Measurements from ENCODE around the gene ACOT8.

ACOT8 gene

GRCh38 chr20:45853484-45853883 is 3.7 kb downstream of the ACOT8 start:
- no peak for DNase-seq (ENCODE audit: low read depth in 1 of 2, low spot score in 1 of 2)
- no peaks in the 10 kb centered on the region for H3K27me3 ChIP-seq (ENCODE audit: insufficient read depth, poor library complexity, severe bottlenecking)
- TF ChIP-seq, protein P1, sequence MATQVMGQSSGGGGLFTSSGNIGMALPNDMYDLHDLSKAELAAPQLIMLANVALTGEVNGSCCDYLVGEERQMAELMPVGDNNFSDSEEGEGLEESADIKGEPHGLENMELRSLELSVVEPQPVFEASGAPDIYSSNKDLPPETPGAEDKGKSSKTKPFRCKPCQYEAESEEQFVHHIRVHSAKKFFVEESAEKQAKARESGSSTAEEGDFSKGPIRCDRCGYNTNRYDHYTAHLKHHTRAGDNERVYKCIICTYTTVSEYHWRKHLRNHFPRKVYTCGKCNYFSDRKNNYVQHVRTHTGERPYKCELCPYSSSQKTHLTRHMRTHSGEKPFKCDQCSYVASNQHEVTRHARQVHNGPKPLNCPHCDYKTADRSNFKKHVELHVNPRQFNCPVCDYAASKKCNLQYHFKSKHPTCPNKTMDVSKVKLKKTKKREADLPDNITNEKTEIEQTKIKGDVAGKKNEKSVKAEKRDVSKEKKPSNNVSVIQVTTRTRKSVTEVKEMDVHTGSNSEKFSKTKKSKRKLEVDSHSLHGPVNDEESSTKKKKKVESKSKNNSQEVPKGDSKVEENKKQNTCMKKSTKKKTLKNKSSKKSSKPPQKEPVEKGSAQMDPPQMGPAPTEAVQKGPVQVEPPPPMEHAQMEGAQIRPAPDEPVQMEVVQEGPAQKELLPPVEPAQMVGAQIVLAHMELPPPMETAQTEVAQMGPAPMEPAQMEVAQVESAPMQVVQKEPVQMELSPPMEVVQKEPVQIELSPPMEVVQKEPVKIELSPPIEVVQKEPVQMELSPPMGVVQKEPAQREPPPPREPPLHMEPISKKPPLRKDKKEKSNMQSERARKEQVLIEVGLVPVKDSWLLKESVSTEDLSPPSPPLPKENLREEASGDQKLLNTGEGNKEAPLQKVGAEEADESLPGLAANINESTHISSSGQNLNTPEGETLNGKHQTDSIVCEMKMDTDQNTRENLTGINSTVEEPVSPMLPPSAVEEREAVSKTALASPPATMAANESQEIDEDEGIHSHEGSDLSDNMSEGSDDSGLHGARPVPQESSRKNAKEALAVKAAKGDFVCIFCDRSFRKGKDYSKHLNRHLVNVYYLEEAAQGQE (IDR thresholded peaks at IDR 0.05; ENCODE audit: insufficient replicate concordance, low read depth), result no peak
- TF ChIP-seq, protein P2, sequence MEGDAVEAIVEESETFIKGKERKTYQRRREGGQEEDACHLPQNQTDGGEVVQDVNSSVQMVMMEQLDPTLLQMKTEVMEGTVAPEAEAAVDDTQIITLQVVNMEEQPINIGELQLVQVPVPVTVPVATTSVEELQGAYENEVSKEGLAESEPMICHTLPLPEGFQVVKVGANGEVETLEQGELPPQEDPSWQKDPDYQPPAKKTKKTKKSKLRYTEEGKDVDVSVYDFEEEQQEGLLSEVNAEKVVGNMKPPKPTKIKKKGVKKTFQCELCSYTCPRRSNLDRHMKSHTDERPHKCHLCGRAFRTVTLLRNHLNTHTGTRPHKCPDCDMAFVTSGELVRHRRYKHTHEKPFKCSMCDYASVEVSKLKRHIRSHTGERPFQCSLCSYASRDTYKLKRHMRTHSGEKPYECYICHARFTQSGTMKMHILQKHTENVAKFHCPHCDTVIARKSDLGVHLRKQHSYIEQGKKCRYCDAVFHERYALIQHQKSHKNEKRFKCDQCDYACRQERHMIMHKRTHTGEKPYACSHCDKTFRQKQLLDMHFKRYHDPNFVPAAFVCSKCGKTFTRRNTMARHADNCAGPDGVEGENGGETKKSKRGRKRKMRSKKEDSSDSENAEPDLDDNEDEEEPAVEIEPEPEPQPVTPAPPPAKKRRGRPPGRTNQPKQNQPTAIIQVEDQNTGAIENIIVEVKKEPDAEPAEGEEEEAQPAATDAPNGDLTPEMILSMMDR (IDR thresholded peaks at IDR 0.05; ENCODE audit: insufficient read depth, low read length), result no peak
- TF ChIP-seq SPI1 (IDR thresholded peaks at IDR 0.05; ENCODE audit: borderline replicate concordance, low read depth), result no peak
- no peak overlapping the region for H3K4me3 ChIP-seq (replicated peaks; ENCODE audit: insufficient read depth, low read length)
- no peak overlapping the region for H3K27ac ChIP-seq (replicated peaks)

- Histone ChIP-seq H3K4me3 (replicated peaks; ENCODE audit: insufficient read depth, low read length) (no peak overlapping the region), H3K27ac (replicated peaks) (no peak overlapping the region), H3K27me3 (ENCODE audit: insufficient read depth, poor library complexity, severe bottlenecking) (no peaks in the 10 kb centered on the region)
- TF ChIP-seq, protein P1 (IDR thresholded peaks at IDR 0.05; ENCODE audit: insufficient replicate concordance, low read depth), result no peak
- no peak for TF ChIP-seq SPI1 (IDR thresholded peaks at IDR 0.05; ENCODE audit: borderline replicate concordance, low read depth)
- no peak for TF ChIP-seq GABPA (IDR thresholded peaks at IDR 0.05; ENCODE audit: low read depth)
- TF ChIP-seq, protein P2 (IDR thresholded peaks at IDR 0.05; ENCODE audit: insufficient read depth, low read length), result no peak
- no peak for TF ChIP-seq POLR2AphosphoS5 (IDR thresholded peaks at IDR 0.05; ENCODE audit: low read depth)
- DNase-seq (ENCODE audit: low read depth in 1 of 2, low spot score in 1 of 2), result no peak
Observed at GRCh38 chr20:45852326-45852725, 4.9 kb downstream of the ACOT8 start.

DNA sequence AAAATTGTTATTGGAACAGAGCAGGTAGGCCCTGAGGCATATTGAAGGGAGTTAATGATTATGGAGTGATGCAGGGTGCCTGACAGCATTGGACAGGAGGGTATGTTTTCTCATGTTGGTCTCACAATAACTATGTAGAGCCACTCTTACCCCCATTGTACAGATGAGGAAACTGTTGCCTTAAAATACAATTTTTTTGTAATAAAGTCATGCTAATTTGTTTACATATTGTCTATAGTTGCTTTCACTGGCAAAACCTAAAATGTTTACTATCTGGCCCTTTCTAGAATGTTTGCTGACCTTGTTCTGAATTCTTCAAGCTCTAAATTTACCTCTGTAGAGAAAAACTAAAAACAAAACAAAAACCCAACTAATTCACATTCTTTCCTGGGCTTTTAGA is 5.7 kb downstream of the ACOT8 start:
- H3K27ac ChIP-seq (replicated peaks), result no peak overlapping the region
- DNase-seq (ENCODE audit: low read depth in 1 of 2, low spot score in 1 of 2), result no peak
- TF ChIP-seq, protein P1 (IDR thresholded peaks at IDR 0.05; ENCODE audit: insufficient replicate concordance, low read depth), result no peak
- TF ChIP-seq, protein P2 (IDR thresholded peaks at IDR 0.05; ENCODE audit: insufficient read depth, low read length), result no peak
- TF ChIP-seq SPI1 (IDR thresholded peaks at IDR 0.05; ENCODE audit: borderline replicate concordance, low read depth), result no peak
- TF ChIP-seq POLR2AphosphoS5 (IDR thresholded peaks at IDR 0.05; ENCODE audit: low read depth), result no peak
- TF ChIP-seq GABPA (IDR thresholded peaks at IDR 0.05; ENCODE audit: low read depth), result no peak
- no peak overlapping the region for H3K4me3 ChIP-seq (replicated peaks; ENCODE audit: insufficient read depth, low read length)
- H3K27me3 ChIP-seq (ENCODE audit: insufficient read depth, poor library complexity, severe bottlenecking), result no peaks in the 10 kb centered on the region

All from HL-60 (cell line).